ENCODE results near the gene MRC1. TPM values are rescaled to one million over a fixed set of nuclear protein-coding genes. Genes with fewer than 3 reads are reported as not detected.

The MRC1 gene
- total and polyA plus RNA-seq, 2 experiments from 2014 or later: not detected

DNA sequence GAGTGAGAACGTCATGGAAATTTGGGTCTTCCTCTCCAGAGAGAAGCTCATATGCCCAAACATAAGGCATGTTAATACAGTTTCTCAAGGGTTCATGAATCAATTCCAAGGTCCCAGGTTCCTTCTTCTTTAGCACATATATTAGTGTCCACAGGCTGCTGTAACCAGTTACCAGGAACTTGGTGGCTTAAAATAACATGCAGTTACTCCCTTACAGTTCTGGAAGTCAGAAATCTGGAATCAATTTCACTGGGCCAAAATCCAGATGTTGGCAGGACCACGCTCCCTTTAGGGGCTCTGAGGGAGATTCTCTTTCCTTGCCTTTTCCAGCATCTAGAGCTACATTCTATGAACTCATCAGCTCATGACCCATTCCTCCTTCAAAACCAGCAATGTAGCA lies 64.8 kb downstream of the MRC1 start (continued):
- TF ChIP-seq, protein P1, sequence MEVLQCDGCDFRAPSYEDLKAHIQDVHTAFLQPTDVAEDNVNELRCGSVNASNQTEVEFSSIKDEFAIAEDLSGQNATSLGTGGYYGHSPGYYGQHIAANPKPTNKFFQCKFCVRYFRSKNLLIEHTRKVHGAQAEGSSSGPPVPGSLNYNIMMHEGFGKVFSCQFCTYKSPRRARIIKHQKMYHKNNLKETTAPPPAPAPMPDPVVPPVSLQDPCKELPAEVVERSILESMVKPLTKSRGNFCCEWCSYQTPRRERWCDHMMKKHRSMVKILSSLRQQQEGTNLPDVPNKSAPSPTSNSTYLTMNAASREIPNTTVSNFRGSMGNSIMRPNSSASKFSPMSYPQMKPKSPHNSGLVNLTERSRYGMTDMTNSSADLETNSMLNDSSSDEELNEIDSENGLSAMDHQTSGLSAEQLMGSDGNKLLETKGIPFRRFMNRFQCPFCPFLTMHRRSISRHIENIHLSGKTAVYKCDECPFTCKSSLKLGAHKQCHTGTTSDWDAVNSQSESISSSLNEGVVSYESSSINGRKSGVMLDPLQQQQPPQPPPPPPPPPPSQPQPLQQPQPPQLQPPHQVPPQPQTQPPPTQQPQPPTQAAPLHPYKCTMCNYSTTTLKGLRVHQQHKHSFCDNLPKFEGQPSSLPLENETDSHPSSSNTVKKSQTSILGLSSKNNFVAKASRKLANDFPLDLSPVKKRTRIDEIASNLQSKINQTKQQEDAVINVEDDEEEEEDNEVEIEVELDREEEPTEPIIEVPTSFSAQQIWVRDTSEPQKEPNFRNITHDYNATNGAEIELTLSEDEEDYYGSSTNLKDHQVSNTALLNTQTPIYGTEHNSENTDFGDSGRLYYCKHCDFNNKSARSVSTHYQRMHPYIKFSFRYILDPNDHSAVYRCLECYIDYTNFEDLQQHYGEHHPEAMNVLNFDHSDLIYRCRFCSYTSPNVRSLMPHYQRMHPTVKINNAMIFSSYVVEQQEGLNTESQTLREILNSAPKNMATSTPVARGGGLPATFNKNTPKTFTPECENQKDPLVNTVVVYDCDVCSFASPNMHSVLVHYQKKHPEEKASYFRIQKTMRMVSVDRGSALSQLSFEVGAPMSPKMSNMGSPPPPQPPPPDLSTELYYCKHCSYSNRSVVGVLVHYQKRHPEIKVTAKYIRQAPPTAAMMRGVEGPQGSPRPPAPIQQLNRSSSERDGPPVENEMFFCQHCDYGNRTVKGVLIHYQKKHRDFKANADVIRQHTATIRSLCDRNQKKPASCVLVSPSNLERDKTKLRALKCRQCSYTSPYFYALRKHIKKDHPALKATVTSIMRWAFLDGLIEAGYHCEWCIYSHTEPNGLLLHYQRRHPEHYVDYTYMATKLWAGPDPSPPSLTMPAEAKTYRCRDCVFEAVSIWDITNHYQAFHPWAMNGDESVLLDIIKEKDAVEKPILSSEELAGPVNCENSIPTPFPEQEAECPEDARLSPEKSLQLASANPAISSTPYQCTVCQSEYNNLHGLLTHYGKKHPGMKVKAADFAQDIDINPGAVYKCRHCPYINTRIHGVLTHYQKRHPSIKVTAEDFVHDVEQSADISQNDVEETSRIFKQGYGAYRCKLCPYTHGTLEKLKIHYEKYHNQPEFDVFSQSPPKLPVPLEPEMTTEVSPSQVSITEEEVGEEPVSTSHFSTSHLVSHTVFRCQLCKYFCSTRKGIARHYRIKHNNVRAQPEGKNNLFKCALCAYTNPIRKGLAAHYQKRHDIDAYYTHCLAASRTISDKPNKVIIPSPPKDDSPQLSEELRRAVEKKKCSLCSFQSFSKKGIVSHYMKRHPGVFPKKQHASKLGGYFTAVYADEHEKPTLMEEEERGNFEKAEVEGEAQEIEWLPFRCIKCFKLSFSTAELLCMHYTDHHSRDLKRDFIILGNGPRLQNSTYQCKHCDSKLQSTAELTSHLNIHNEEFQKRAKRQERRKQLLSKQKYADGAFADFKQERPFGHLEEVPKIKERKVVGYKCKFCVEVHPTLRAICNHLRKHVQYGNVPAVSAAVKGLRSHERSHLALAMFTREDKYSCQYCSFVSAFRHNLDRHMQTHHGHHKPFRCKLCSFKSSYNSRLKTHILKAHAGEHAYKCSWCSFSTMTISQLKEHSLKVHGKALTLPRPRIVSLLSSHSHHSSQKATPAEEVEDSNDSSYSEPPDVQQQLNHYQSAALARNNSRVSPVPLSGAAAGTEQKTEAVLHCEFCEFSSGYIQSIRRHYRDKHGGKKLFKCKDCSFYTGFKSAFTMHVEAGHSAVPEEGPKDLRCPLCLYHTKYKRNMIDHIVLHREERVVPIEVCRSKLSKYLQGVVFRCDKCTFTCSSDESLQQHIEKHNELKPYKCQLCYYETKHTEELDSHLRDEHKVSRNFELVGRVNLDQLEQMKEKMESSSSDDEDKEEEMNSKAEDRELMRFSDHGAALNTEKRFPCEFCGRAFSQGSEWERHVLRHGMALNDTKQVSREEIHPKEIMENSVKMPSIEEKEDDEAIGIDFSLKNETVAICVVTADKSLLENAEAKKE (CRISPR knock-in tag; IDR thresholded peaks at IDR 0.05): no peak

DNA sequence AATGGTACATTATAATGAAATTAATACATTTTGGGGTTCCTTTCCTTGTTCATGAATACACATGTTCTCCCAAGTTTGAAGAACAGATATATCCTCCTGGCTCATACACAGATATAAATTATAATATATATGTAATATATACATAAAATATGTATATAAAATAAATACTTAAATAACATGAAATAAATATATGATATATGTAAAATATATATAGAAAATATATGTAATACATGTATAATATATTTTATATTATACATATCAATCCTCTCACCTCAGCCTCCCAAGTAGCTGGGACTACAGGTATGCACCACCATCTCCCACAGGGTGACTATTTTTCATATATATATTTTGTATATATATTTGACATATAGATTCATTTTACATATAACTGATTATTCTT lies 68.0 kb downstream of the MRC1 start:
- H3K9me3 Mint-ChIP-seq: no peaks in the 10 kb centered on the region
- ATAC-seq: no peak

DNA sequence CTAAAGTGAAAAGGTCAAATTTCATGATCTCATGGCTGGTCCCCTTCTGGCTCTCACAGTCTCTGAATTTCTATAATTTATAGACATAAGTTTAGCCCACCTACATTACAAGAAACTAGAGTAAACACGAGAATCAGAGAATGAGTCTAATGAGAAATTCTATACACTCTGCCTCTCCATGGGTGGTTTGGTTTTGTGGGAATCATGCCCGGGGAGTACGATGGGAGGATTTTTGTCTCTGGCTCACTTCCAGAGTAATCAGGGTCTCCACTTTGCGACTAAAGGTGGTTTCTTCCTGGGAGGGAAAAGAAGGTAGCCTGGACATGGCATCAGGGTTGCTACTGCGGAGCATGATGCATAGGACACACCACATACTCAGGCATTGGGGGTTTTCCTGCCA lies 69.7 kb downstream of the MRC1 start:
- ATAC-seq (no peak), DNase-seq (ENCODE audit: low spot score) (no peak)
- H3K4me3 Mint-ChIP-seq: no peak overlapping the region
- Histone ChIP-seq H3F3A (replicated peaks; ENCODE audit: low read depth) (no peaks in the 10 kb centered on the region), H3K27ac (ENCODE audit: low read depth) (no peak overlapping the region), H3K79me2 (replicated peaks; ENCODE audit: insufficient read depth) (no peaks in the 10 kb centered on the region), H3K27me3 (ENCODE audit: insufficient read depth) (no peaks in the 10 kb centered on the region), H3K36me3 (ENCODE audit: insufficient read depth) (no peaks in the 10 kb centered on the region), H3K4me3 (no peak overlapping the region), H3K4me2 (no peak overlapping the region), H2AFZ (no peak overlapping the region), H3K9me2 (ENCODE audit: insufficient read depth) (peaks cover 1% of the 10 kb centered on the region; the same call in 1 of the 2 replicates), H3K4me1 (ENCODE audit: insufficient read depth) (no peaks in the 10 kb centered on the region), H4K20me1 (replicated peaks; ENCODE audit: insufficient read depth) (no peaks in the 10 kb centered on the region)
- TF ChIP-seq, protein P2, sequence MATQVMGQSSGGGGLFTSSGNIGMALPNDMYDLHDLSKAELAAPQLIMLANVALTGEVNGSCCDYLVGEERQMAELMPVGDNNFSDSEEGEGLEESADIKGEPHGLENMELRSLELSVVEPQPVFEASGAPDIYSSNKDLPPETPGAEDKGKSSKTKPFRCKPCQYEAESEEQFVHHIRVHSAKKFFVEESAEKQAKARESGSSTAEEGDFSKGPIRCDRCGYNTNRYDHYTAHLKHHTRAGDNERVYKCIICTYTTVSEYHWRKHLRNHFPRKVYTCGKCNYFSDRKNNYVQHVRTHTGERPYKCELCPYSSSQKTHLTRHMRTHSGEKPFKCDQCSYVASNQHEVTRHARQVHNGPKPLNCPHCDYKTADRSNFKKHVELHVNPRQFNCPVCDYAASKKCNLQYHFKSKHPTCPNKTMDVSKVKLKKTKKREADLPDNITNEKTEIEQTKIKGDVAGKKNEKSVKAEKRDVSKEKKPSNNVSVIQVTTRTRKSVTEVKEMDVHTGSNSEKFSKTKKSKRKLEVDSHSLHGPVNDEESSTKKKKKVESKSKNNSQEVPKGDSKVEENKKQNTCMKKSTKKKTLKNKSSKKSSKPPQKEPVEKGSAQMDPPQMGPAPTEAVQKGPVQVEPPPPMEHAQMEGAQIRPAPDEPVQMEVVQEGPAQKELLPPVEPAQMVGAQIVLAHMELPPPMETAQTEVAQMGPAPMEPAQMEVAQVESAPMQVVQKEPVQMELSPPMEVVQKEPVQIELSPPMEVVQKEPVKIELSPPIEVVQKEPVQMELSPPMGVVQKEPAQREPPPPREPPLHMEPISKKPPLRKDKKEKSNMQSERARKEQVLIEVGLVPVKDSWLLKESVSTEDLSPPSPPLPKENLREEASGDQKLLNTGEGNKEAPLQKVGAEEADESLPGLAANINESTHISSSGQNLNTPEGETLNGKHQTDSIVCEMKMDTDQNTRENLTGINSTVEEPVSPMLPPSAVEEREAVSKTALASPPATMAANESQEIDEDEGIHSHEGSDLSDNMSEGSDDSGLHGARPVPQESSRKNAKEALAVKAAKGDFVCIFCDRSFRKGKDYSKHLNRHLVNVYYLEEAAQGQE (IDR thresholded peaks at IDR 0.05; ENCODE audit: unreplicated experiment): no peak
- no peak for TF ChIP-seq ZNF114 (CRISPR knock-in tag; IDR thresholded peaks at IDR 0.05)
- H3K4me1 Mint-ChIP-seq: no peaks in the 10 kb centered on the region
- H3K9me3 Mint-ChIP-seq: no peaks in the 10 kb centered on the region
- no peaks in the 10 kb centered on the region; the same call in 2 of the 3 replicates for H3K36me3 Mint-ChIP-seq (ENCODE audit: low read depth)
- peaks cover 2% of the 10 kb centered on the region for H3K27me3 Mint-ChIP-seq (ENCODE audit: insufficient read depth, low read depth, poor library complexity)
- H3K27ac Mint-ChIP-seq: no peak overlapping the region

More for the DNA sequence above, 68.0 kb downstream of the MRC1 start:
- Histone ChIP-seq H3F3A (replicated peaks; ENCODE audit: low read depth) (no peaks in the 10 kb centered on the region), H3K4me3 (no peak overlapping the region), H3K27me3 (ENCODE audit: insufficient read depth) (no peaks in the 10 kb centered on the region), H2AFZ (no peak overlapping the region), H3K9me2 (ENCODE audit: insufficient read depth) (no peaks in the 10 kb centered on the region), H3K4me1 (ENCODE audit: insufficient read depth) (no peaks in the 10 kb centered on the region), H3K79me2 (replicated peaks; ENCODE audit: insufficient read depth) (no peaks in the 10 kb centered on the region), H3K27ac (ENCODE audit: low read depth) (no peak overlapping the region), H4K20me1 (replicated peaks; ENCODE audit: insufficient read depth) (no peaks in the 10 kb centered on the region), H3K4me2 (no peak overlapping the region), H3K36me3 (ENCODE audit: insufficient read depth) (no peaks in the 10 kb centered on the region)
- H3K27me3 Mint-ChIP-seq (ENCODE audit: insufficient read depth, low read depth, poor library complexity): peaks cover 2% of the 10 kb centered on the region
- no peak for DNase-seq (ENCODE audit: low spot score)
- TF ChIP-seq CREB1 (CRISPR knock-in tag; IDR thresholded peaks at IDR 0.05; ENCODE audit: low read depth) (no peak), NANOG (IDR thresholded peaks at IDR 0.05; ENCODE audit: borderline replicate concordance) (no peak), JUNB (IDR thresholded peaks at IDR 0.05; ENCODE audit: unreplicated experiment) (no peak), ZNF114 (CRISPR knock-in tag; IDR thresholded peaks at IDR 0.05) (no peak), EZH2 (IDR thresholded peaks at IDR 0.05; ENCODE audit: low read depth, unreplicated experiment) (no peak), EZH2phosphoT487 (IDR thresholded peaks at IDR 0.05; ENCODE audit: unreplicated experiment) (no peak), ZNF331 (CRISPR knock-in tag; IDR thresholded peaks at IDR 0.05; ENCODE audit: low read depth) (no peak)
- no peaks in the 10 kb centered on the region for H3K4me1 Mint-ChIP-seq
- no peak overlapping the region for H3K4me3 Mint-ChIP-seq
- no peak overlapping the region for H3K27ac Mint-ChIP-seq
- no peaks in the 10 kb centered on the region for H3K36me3 Mint-ChIP-seq (ENCODE audit: low read depth)

Data from GM23338 (cell line).